Suppressor macrophage treated with lipopolysaccharide for 4 hours (primary cell): ENCODE data around the gene ANGPTL2.

Experiments
- DNase-seq: peaks from one replicate; pipeline ENCODE4 v3.0.0-alpha.2; 2020

The ANGPTL2 gene

DNA sequence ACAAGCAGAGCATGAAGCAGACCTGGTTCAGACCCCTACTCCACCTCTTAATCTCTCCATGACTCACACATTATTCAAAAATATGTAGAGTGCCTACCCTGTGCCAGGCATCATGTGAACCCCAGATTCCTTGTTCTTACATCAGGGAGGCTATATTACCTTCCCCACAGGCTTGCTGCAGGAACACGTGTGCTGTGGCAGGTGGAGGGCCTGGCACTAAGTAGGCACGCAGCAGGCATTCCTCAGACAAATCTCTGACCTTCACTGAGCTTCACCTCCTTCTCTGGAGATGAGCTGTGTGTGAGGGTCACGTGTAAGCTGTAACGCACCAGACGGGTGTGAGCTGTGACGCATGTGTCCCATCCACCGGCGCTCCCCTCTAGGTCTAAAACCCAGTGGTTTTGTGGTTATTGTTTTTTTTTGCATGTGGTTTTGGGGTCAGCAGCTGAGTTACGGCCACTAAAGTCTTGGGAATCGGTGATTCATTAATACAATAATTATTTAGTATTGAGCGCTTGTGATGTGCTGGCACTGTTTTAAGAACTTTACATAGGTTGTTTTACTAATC lies 30.3 kb downstream of the ANGPTL2 start:
- no peak for DNase-seq

GRCh38 chr9:127091526-127091925 lies 30.9 kb downstream of the ANGPTL2 start:
- DNase-seq = no peak

DNA sequence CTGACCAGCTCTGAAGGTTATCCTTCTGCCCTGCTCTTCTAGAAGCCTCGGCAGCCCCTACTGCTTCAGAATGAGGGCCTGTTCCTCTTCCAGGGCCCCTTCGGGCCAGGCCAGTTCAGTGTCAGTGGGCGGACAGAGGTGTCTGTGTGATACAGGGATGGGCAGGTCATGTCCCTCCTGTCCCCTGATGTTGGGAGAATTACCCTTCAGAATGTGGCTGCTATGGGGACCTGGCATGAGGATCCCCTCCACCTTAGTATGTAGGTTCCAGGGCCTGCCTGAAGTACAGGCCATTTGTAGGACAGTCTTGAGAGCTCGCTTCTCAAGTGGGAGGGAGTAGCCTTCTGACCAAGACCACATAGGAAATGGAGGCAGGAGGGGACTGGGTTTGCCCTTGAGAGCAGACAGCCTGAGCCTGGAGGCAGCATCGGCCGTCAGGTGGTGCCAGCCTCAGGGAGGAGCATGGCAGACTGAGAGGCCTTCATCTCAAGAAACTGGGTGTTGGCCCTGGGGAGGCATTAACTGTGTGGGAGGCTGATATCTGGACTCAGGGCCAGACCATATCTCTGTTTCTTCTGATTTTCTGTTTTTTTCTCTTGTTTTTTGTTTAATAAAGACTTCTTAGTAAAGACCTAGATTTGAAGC lies 32.0 kb downstream of the ANGPTL2 start:
- no peak for DNase-seq

- DNase-seq = no peak
Observed at GRCh38 chr9:127089631-127090081, 32.8 kb downstream of the ANGPTL2 start.

GRCh38 chr9:127088724-127089615 lies 33.5 kb downstream of the ANGPTL2 start:
- no peak for DNase-seq

DNA sequence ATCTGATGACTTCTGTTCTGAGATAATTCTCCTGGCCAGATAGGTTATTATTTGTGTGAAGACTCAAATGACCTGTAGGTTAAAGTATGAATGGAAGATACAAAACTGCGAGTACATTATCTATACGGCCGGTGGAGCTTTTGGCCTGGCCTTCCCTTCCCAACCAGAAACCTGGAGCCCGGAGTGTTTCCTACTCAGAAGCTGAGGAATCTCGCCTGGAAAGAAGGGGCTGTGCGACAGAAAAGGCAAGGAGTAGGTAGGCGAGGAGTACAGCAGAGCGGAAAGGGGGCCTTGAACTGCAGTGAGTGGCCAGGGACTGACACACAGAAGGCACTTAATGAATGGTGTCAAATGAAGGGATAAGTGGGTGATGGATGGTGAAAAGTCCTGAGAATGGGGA lies 34.6 kb downstream of the ANGPTL2 start:
- no peak for DNase-seq

DNA sequence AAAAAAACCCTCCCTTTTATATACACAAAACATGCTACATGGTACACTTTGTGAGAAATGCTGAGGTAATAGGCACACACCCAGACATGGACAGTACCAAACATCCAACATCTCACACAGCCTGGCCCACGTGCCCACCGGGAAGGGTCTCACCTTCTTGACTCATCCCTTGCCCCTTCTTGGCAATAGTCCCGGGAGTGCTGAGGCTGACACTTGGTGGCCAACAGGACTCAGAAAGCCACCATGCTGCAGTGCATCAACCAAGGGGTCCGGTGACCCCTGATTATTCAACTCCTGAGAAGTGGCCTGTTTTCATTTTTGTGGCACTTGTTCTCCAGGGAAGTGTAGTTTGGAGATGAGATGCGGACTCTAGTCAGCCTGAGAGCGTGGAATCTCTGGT lies 35.0 kb downstream of the ANGPTL2 start:
- no peak for DNase-seq

- no peak for DNase-seq
Observed at GRCh38 chr9:127086771-127087170, 35.7 kb downstream of the ANGPTL2 start.

DNA sequence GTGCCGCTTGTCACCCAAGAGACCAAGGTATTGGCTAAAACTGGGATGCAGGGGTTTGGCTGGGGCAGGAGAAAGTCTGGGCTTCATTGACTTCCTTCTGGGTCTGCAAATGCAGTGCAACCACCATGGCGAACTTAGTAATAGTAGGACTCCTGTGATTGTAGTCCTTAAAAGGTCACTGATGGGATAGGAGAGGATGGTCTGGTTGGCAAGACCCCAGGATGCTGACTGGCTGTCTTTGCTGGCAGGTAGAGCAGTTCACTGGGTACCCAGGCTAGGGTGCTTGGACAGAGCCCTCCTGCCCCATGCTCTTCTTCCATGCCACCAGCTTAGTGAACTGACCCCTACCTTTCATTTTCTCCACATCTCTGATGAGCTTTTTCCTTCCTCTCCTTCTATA lies 37.2 kb downstream of the ANGPTL2 start:
- no peak for DNase-seq

DNA sequence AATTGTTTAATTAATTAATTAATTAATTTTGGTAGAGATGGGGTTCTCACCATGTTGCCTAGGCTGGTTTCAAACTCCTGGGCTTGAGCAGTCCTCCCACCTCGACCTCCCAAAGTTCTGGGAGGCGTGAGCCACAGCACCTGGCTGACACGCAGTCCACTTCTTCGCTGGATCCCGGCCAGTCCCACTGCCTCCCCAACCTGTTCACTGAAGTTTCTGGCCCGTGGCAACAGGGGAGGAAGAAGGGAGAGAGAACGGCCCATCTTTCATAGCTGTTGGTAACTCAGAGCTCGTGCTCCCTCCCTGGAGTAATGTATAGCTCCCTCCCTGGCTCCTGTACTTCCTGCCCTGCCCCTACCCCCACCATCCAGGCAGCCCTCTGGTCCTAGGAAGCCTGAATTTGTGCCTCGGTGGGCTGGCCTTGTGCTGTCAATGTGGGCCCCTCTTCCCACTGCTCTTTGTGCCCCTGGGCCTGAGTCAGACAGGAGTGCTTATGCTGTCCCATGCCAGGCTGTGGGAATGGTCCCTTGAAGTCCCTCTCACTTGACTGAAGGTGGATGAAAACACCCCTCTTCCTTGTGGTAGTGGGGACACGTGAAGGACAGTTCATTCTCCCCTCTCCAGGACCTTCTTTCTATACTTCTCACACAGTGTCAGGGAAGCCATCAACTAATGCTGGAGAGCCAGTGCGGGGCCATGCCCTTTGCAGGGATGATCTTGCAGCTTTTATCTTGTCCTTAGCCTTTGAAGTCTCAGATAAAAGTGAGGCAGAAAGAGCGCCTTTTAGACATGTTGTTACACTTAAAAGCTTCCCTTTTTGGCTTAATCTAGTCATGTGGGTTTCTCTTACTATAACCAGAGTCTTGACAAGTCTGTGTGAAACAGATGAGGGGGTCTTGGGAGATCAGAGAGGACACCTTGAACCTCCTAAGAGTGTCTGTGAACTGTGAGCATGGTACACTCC lies 38.1 kb downstream of the ANGPTL2 start:
- no peak for DNase-seq

DNA sequence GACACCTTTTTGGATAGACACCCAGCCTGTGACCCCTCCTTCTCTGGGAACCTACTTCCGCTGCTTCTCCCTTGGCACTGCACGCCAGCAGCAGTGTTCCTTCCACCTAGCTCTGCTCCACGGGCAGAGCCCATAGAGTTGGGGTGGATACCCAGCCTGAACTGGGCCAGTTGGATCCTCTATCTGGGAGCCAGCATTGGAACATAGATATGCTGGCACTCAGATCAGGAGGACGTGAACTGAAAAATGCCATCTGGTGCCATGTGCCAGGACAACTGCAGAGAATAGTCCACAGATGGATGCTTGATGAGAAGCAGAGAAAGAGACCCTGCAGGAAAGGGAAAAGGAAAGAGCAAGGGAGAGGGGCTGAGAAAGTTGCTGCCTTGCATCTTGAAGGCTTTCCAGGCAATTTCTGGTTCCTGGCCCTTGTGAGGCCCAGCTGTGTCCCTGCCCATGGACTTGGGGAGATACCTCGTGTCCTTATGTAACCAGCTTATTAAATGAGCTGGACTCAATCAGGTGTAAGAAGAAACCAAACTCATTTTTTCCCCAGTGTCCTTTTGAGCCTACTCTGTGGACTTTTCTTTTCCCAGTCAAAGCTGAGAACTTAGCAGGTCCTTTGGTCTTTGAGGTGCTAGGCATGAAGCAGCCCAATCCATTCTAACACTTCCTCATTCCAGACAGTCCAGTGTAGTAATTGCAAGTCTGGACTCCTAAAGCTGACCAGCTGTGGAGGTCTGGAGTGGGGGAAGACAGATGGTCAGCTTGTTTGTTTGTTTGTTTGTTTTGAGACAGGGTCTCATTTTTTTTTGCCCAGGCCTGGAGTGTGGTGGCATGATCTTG lies 39.1 kb downstream of the ANGPTL2 start:
- no peak for DNase-seq

DNA sequence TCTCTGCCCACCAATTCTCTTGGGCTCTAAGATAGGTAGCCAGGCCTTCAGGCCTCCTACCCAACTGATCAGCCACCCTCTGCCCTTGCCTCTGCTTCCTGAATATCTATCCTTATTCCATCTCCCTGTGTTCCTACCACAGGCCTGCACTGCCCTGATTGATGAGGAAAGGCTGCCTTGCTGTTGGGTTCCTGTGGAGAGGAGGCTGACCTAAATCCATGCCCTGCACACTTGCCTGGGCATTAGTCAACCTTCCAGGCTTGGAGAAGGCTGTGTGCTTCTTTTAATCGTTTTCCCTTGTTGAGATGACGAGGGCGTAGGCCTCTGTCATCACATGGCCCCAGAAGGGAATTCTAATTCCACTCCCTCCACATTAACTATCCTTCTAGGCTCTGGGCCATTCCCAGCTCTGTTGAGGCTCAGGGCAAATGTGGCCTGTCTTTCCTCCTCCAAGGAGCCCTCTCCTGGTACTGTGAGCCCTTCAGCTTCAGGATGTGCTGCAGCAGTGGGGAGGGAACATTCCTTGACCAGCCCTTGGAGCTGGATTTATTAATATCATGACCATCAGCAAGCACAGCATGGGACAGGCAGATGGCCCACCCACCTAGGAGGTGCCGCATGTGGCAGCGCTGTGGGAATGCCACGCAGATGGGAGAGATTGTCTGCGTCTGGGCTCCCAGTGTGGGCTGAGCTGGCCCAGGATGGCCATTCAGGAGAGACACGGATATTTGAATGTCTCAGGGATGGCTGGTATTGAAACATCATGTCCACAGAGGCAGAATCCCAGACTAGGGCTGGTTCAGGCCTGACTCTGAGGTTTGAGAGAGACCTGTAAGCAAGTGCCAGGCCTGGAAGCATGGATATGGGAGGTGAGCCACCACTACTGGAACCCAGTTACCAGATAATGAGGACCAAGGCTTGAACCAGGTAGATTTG lies 40.9 kb downstream of the ANGPTL2 start:
- DNase-seq = no peak

GRCh38 chr9:127079446-127080140 lies 42.8 kb downstream of the ANGPTL2 start:
- no peak for DNase-seq

DNA sequence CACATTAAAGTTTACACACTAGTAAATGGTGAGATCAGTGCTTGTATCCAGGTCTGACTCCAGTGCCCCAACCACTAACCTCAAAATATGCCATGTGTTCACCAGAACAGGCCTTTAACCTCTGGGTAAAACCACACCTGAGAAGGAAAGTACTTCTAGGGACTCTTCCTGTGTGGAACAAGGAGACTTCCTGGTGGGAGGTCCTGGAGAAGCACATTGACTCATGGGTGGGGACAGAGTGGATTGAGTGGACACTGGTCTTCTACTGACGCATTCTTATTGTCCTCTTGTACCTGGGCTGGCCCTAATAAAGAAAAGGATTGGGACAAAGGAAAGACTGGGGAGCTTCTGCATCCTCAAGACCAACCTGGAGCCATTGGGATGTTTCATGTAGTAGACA lies 43.4 kb downstream of the ANGPTL2 start:
- DNase-seq = no peak

DNA sequence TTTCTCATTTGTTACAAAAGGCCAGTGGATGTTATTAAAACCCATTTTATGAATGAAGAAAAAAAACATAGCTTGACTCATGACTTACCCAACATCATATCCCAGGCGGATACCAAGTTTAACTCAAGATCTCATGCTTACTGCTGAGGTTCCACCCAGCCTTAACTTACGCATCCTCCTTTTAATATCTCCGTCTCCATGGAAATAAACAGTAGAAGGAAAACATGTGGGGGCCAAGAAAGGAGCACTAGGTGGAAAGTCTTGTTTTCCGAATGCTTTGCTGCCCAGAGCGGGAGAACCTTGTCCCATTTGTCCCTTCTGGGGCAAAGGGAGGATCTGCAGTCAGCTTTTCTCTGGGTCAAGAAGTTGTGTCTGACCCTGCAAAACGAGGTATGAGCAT lies 44.1 kb downstream of the ANGPTL2 start:
- DNase-seq = no peak

DNA sequence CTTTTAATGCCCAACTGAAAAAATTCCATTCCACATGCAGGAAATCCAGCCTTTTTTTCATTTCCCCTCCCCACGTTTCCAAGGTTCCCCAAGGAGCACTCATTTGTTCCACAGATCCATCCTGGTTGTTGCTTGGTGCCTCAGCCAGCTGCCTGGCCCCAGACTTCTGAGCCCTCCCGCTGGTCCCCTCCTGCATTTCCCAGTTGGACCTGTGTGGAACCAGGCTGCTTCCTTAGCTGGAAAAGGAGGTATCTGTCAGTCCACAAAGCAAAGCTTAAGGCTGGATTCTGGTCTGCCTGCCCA lies 44.8 kb downstream of the ANGPTL2 start:
- DNase-seq = no peak

DNA sequence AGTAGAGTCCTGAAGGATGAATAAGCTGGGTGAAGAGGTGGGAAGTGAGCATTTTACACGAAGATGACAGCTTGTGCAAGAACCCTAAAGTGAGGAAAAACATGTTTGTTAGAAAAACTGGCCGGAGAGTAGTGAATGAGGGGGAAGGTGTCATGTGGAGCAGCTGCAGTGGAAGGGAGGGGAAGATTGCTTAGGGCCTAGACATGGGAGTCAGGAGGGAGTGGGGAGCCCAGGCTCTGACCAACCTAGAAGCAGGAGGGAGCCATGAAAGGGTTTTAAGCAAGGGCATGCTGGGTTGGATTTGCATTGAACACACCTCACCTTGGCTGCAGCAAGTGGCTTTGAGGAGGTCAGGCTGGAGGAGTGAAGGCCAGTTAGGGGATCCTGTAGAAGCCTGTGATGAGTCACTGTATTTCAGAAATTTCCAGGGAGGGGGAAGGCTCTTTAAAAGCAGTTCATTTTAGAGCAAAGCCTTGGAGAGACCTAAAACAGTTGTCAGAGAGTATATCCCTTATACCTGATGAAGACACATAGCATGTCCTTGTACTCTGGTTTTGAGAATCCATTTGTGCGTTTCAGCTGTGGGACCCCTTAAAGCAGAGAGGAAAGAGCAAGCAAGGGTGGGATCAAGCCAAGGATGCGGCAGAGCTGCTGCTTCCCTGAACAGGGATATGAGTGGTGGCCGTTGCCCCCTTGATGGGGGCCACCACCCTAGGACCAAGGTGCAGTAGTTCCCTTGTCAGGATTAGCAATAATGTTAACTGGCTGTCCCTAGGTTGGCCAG lies 45.4 kb downstream of the ANGPTL2 start:
- no peak for DNase-seq

DNA sequence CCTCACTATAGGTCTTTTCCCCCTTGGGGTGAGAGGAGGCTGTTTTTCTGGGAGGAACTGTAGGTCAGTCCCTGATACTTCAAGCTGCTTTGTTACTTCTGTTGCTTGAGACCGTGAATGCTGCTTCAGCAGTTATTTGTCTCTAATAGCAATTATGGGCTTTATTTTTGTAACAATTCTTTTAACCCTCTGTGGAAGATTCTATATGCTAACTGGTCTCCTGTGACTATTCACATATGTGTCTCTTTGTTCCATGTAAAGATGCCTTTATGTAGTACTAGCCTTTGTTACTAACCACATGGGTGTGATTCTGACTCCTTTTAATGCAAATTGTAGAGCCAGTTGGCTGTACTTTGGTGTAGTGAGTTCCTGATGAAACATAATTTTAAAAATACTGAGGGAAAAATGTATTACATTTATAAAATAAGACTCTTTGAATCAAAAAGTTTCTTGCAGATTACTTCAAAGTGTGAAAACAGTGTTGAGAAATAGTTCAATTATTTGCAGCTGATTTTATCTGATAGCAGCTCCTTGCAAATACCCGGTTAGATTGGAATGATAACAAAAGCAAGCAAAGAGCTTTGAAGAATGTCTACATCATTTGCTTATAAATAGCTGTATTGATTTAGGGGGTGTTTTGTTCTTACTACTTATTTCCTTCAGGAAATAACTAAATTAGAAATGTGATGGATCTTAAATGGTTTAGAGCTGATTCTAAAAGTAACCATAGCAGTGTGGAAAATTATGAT lies 46.6 kb downstream of the ANGPTL2 start:
- no peak for DNase-seq
